ENCODE results near the gene RABGAP1. TPM values are rescaled to one million over a fixed set of nuclear protein-coding genes. Genes with fewer than 3 reads are reported as not detected.

RABGAP1 gene
- total RNA-seq, 1 donor from 2014 or later = 60.2 TPM

GRCh38 chr9:123080444-123080843 is 139.6 kb downstream of the RABGAP1 start:
- no peak for TF ChIP-seq POLR2A (IDR thresholded peaks at IDR 0.05)
- TF ChIP-seq POLR2AphosphoS5 (IDR thresholded peaks at IDR 0.05; ENCODE audit: insufficient read depth in 1 of 2, low read depth in 1 of 2) = no peak
- TF ChIP-seq CTCF (IDR thresholded peaks at IDR 0.05) = no peak
- no peaks in the 10 kb centered on the region for H3K27me3 ChIP-seq
- H3K27ac ChIP-seq = no peak overlapping the region
- no peaks in the 10 kb centered on the region for H3K9me3 ChIP-seq
- intact Hi-C loops (cut with DNase I) = no loop called here
- no peak for DNase-seq (ENCODE audit: extremely low spot score in 2 of 2)
- H3K4me3 ChIP-seq = no peak overlapping the region
- peaks cover 0 to 47% of the 10 kb centered on the region in 2 donors for H3K36me3 ChIP-seq
- no peaks in the 10 kb centered on the region for H3K4me1 ChIP-seq

- Histone ChIP-seq H3K27ac (no peak overlapping the region), H3K4me1 (no peaks in the 10 kb centered on the region), H3K36me3 (peaks cover 0 to 47% of the 10 kb centered on the region in 2 donors), H3K27me3 (no peaks in the 10 kb centered on the region), H3K4me3 (no peak overlapping the region), H3K9me3 (no peaks in the 10 kb centered on the region)
- TF ChIP-seq POLR2A (IDR thresholded peaks at IDR 0.05) (no peak), POLR2AphosphoS5 (IDR thresholded peaks at IDR 0.05; ENCODE audit: insufficient read depth in 1 of 2, low read depth in 1 of 2) (no peak), CTCF (IDR thresholded peaks at IDR 0.05) (no peak)
- intact Hi-C loops (cut with DNase I) = no loop called here
- no peak for DNase-seq (ENCODE audit: extremely low spot score in 2 of 2)
Observed at GRCh38 chr9:123081824-123082223, 141.0 kb downstream of the RABGAP1 start.

- no peaks in the 10 kb centered on the region for H3K4me1 ChIP-seq
- H3K27me3 ChIP-seq = no peaks in the 10 kb centered on the region
- no peak for DNase-seq (ENCODE audit: extremely low spot score in 2 of 2)
- no peak for TF ChIP-seq CTCF (IDR thresholded peaks at IDR 0.05)
- no peak for TF ChIP-seq POLR2AphosphoS5 (IDR thresholded peaks at IDR 0.05; ENCODE audit: insufficient read depth in 1 of 2, low read depth in 1 of 2)
- no peak for TF ChIP-seq POLR2A (IDR thresholded peaks at IDR 0.05)
- intact Hi-C loops (cut with DNase I) = no loop called here
- H3K4me3 ChIP-seq = no peak overlapping the region
- no peak overlapping the region for H3K27ac ChIP-seq
- no peaks in the 10 kb centered on the region for H3K9me3 ChIP-seq
- peaks cover 0 to 34% of the 10 kb centered on the region in 2 donors for H3K36me3 ChIP-seq
Observed at GRCh38 chr9:123083680-123084079, 142.9 kb downstream of the RABGAP1 start.

- Histone ChIP-seq H3K9me3 (no peaks in the 10 kb centered on the region), H3K4me3 (no peak overlapping the region), H3K27ac (no peak overlapping the region), H3K36me3 (peaks cover 0 to 31% of the 10 kb centered on the region in 2 donors), H3K27me3 (no peaks in the 10 kb centered on the region), H3K4me1 (no peaks in the 10 kb centered on the region)
- intact Hi-C loops (cut with DNase I) = no loop called here
- DNase-seq (ENCODE audit: extremely low spot score in 2 of 2) = no peak
- TF ChIP-seq POLR2A (IDR thresholded peaks at IDR 0.05) = no peak
- no peak for TF ChIP-seq CTCF (IDR thresholded peaks at IDR 0.05)
- no peak for TF ChIP-seq POLR2AphosphoS5 (IDR thresholded peaks at IDR 0.05; ENCODE audit: insufficient read depth in 1 of 2, low read depth in 1 of 2)
Observed at GRCh38 chr9:123084256-123084655, 143.4 kb downstream of the RABGAP1 start.

- no peak for TF ChIP-seq POLR2AphosphoS5 (IDR thresholded peaks at IDR 0.05; ENCODE audit: insufficient read depth in 1 of 2, low read depth in 1 of 2)
- TF ChIP-seq POLR2A (IDR thresholded peaks at IDR 0.05) = no peak
- no peak for TF ChIP-seq CTCF (IDR thresholded peaks at IDR 0.05)
- DNase-seq (ENCODE audit: extremely low spot score in 2 of 2) = no peak
- Histone ChIP-seq H3K4me3 (no peak overlapping the region), H3K4me1 (no peaks in the 10 kb centered on the region), H3K9me3 (no peaks in the 10 kb centered on the region), H3K27me3 (no peaks in the 10 kb centered on the region), H3K36me3 (peaks cover 0 to 30% of the 10 kb centered on the region in 2 donors), H3K27ac (no peak overlapping the region)
- intact Hi-C loops (cut with DNase I) = no loop called here
Observed at GRCh38 chr9:123085916-123086315, 145.1 kb downstream of the RABGAP1 start.

Data from vagina (tissue), 2 donors.